Measurements from ENCODE around the gene GTPBP10. TPM values are rescaled to one million over a fixed set of nuclear protein-coding genes. Genes with fewer than 3 reads are reported as not detected.
A peak's percentile ranks its signal among the peaks of the same experiment; 100 is the strongest.

Gene GTPBP10
- total RNA-seq, 2 donors from 2014 or later: 47.6 to 71.1 TPM

- ATAC-seq (replicated peaks in 1 of 2) (no peak), DNase-seq (no peak)
- H3K9me3 Mint-ChIP-seq: no peaks in the 10 kb centered on the region
- no peaks in the 10 kb centered on the region for H3K27me3 Mint-ChIP-seq (ENCODE audit: low read depth)
- H3K36me3 Mint-ChIP-seq (ENCODE audit: insufficient read depth in 2 of 2): no peaks in the 10 kb centered on the region
- no peak overlapping the region for H3K27ac Mint-ChIP-seq
- H3K4me1 Mint-ChIP-seq (ENCODE audit: low read depth): peaks cover 21% of the 10 kb centered on the region
- no peak overlapping the region for H3K4me3 Mint-ChIP-seq
Observed at GRCh38 chr7:90421651-90422050, 75.1 kb downstream of the GTPBP10 start.

DNA sequence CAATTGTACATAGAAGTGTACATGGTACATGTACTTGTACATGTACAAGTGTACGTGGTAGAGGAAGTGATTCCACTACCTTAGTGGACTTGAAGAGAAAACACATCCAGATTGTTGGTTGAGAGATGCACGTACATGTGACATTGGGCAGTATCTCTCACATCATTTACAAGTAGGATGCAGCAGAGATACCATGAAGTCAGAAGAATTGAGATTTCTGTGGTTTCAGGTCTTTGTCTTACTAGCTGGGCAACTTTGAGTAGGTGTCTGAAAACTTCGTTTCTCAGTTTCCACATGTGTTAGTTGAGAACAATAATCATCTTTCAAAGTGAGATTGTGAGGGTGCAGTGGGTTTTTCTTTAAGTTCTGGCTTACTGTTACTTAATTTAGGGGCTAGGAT is 78.2 kb downstream of the GTPBP10 start:
- H3K4me3 Mint-ChIP-seq: peak overlapping the region; percentile 62 to 76

DNA sequence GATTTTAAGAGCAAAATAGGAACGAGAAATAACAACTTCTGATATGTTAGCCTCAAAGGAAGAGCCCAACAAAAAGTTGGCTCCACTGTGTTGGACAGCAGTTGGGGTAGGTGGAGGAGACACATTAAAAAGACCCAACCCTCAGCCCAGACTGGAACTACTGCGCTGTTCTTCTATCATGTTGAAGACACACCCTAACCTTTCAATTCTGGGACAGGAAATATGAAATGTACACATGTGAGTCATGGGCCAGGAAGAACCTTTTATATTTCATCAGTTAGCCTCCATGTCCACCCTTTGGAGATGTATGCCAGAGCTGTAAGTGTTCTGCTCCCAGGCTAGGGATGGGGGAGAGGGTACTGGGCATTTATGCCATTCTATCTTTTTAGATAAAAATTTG is 78.9 kb downstream of the GTPBP10 start:
- DNase-seq (peak in 1 of 2 donors; percentile 10), ATAC-seq (replicated peaks in 1 of 2) (peak; percentile 47 to 63)
- H3K27ac Mint-ChIP-seq: peak overlapping the region; percentile 79
- H3K9me3 Mint-ChIP-seq: no peaks in the 10 kb centered on the region
- H3K4me1 Mint-ChIP-seq (ENCODE audit: low read depth): peaks cover 21% of the 10 kb centered on the region
- H3K36me3 Mint-ChIP-seq (ENCODE audit: insufficient read depth in 2 of 2): no peaks in the 10 kb centered on the region
- peak overlapping the region; percentile 62 to 76 for H3K4me3 Mint-ChIP-seq
- H3K27me3 Mint-ChIP-seq (ENCODE audit: low read depth): peaks cover 12% of the 10 kb centered on the region

More for the DNA sequence above, 78.2 kb downstream of the GTPBP10 start:
- H3K36me3 Mint-ChIP-seq (ENCODE audit: insufficient read depth in 2 of 2): no peaks in the 10 kb centered on the region
- DNase-seq: peak in 1 of 2 donors; percentile 8
- no peaks in the 10 kb centered on the region for H3K9me3 Mint-ChIP-seq
- peak overlapping the region; percentile 79 for H3K27ac Mint-ChIP-seq
- H3K4me1 Mint-ChIP-seq (ENCODE audit: low read depth): peaks cover 21% of the 10 kb centered on the region
- H3K27me3 Mint-ChIP-seq (ENCODE audit: low read depth): peaks cover 8% of the 10 kb centered on the region
- ATAC-seq (replicated peaks in 1 of 2): peak; percentile 89 to 93

- DNase-seq (no peak), ATAC-seq (replicated peaks in 1 of 2) (no peak)
- H3K36me3 Mint-ChIP-seq (ENCODE audit: insufficient read depth in 2 of 2): peaks cover 0 to 4% of the 10 kb centered on the region in 2 donors
- no peaks in the 10 kb centered on the region for H3K9me3 Mint-ChIP-seq
- H3K27ac Mint-ChIP-seq: no peak overlapping the region
- peaks cover 3% of the 10 kb centered on the region for H3K4me1 Mint-ChIP-seq (ENCODE audit: low read depth)
- H3K27me3 Mint-ChIP-seq (ENCODE audit: low read depth): peaks cover 43% of the 10 kb centered on the region
- H3K4me3 Mint-ChIP-seq: no peak overlapping the region
Observed at GRCh38 chr7:90430614-90431460, 84.3 kb downstream of the GTPBP10 start.

DNA sequence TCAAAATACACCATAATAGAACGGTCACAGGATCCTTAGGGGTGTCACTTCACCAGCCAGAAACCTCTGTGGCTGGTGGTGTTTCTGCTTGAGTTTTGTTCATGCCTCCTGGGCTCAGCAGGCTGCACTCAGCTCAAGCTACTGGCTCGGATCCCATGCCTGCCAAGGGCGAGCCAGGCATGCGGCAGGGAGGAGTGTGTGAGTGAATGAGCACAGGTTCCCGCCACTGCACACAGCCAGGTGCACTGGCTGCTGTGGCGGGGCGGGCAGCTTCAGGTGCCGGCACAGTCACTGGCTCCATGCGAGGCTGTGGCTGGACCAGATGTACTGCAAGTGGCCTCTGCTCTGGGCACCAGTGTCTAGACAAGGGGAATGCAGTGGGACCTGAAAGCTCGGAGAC is 86.2 kb downstream of the GTPBP10 start:
- Mint-ChIP-seq H3K4me3 (no peak overlapping the region), H3K4me1 (ENCODE audit: low read depth) (no peaks in the 10 kb centered on the region), H3K27me3 (ENCODE audit: low read depth) (peaks cover 48% of the 10 kb centered on the region), H3K9me3 (peaks cover 3 to 5% of the 10 kb centered on the region in 2 donors), H3K36me3 (ENCODE audit: insufficient read depth in 2 of 2) (peaks cover 0 to 4% of the 10 kb centered on the region in 2 donors), H3K27ac (no peak overlapping the region)
- DNase-seq (no peak), ATAC-seq (replicated peaks in 1 of 2) (no peak)

- Mint-ChIP-seq H3K4me3 (no peak overlapping the region), H3K4me1 (ENCODE audit: low read depth) (no peaks in the 10 kb centered on the region), H3K9me3 (peaks cover 3 to 5% of the 10 kb centered on the region in 2 donors), H3K27me3 (ENCODE audit: low read depth) (peaks cover 48% of the 10 kb centered on the region), H3K27ac (no peak overlapping the region), H3K36me3 (ENCODE audit: insufficient read depth in 2 of 2) (peaks cover 0 to 4% of the 10 kb centered on the region in 2 donors)
- DNase-seq: no peak
- ATAC-seq (replicated peaks in 1 of 2): no peak
Observed at GRCh38 chr7:90433221-90433620, 86.7 kb downstream of the GTPBP10 start.

Other genes with a start within 250 kb of the GTPBP10 start
- 1 to 10 TPM; 2.0 to 2.1 TPM for gene STEAP1, start 192.2 kb upstream of the GTPBP10 start, total RNA-seq
- gene STEAP2, start 135.0 kb upstream of the GTPBP10 start, total RNA-seq: not detected
- gene CFAP69, start 101.5 kb upstream of the GTPBP10 start, total RNA-seq: 1 to 10 TPM in 1 of 2 donors, under 1 TPM in 1; 0.79 to 1.1 TPM
- not detected for gene FAM237B, start 25.4 kb upstream of the GTPBP10 start, total RNA-seq
- gene CLDN12, start 56.7 kb downstream of the GTPBP10 start, total RNA-seq: 10 to 100 TPM in 1 of 2 donors, 1 to 10 TPM in 1; 5.5 to 11.2 TPM
- not detected for gene PTTG1IP2, start 122.9 kb downstream of the GTPBP10 start, total RNA-seq
- gene CDK14, start 249.6 kb downstream of the GTPBP10 start, total RNA-seq: 1 to 10 TPM in 1 of 2 donors, under 1 TPM in 1; 0.49 to 1.7 TPM

Data from activated T-cell treated with anti-CD3 and anti-CD28 coated beads, Interleukin-2, amount 50 U/mL, for 72 hours (primary cell).